GDM1 (cell line): ENCODE data around the gene CDH8.

Source experiments
- DNase-seq: peaks from one replicate; lab custom pipeline; 2025; lab: John Stamatoyannopoulos, UW

CDH8 gene

GRCh38 chr16:62036101-62036801 is at the start of gene CDH8:
CDH8 (minus strand) TSS chr16:62036438; CDS start chr16:62021403, 15,035 bp downstream.
- DNase-seq, result no peak

- DNase-seq, result no peak
Observed at GRCh38 chr16:62079236-62079635, 43.0 kb upstream of the CDH8 start.

GRCh38 chr16:62077998-62078397 is 41.8 kb upstream of the CDH8 start:
- no peak for DNase-seq

- DNase-seq, result no peak
Observed at GRCh38 chr16:62076886-62077285, 40.6 kb upstream of the CDH8 start.

- DNase-seq, result no peak
Observed at GRCh38 chr16:62068747-62069146, 32.5 kb upstream of the CDH8 start.

- DNase-seq, result no peak
Observed at GRCh38 chr16:62067981-62068380, 31.7 kb upstream of the CDH8 start.

- DNase-seq, result no peak
Observed at GRCh38 chr16:62067182-62067581, 30.9 kb upstream of the CDH8 start.

GRCh38 chr16:62066747-62067146 is 30.5 kb upstream of the CDH8 start:
- DNase-seq, result no peak

- no peak for DNase-seq
Observed at GRCh38 chr16:62064173-62064572, 27.9 kb upstream of the CDH8 start.

- DNase-seq, result no peak
Observed at GRCh38 chr16:62060089-62060488, 23.9 kb upstream of the CDH8 start.

GRCh38 chr16:62059527-62059926 is 23.3 kb upstream of the CDH8 start:
- DNase-seq, result no peak

GRCh38 chr16:62058412-62058811 is 22.2 kb upstream of the CDH8 start:
- no peak for DNase-seq

- no peak for DNase-seq
Observed at GRCh38 chr16:62051942-62052341, 15.7 kb upstream of the CDH8 start.

GRCh38 chr16:62050793-62051192 is 14.6 kb upstream of the CDH8 start:
- no peak for DNase-seq

- no peak for DNase-seq
Observed at GRCh38 chr16:62046801-62047200, 10.6 kb upstream of the CDH8 start.

- no peak for DNase-seq
Observed at GRCh38 chr16:62041401-62041800, 5.2 kb upstream of the CDH8 start.

- DNase-seq, result no peak
Observed at GRCh38 chr16:62038646-62039045, 2.4 kb upstream of the CDH8 start.

GRCh38 chr16:62038225-62038624 is 2.0 kb upstream of the CDH8 start:
- no peak for DNase-seq

- DNase-seq, result no peak
Observed at GRCh38 chr16:62036802-62037135, 531 bp upstream of the CDH8 start.

- DNase-seq, result no peak
Observed at GRCh38 chr16:62035115-62036092, 834 bp downstream of the CDH8 start.

- DNase-seq, result no peak
Observed at GRCh38 chr16:62034231-62035114, 1.8 kb downstream of the CDH8 start.

GRCh38 chr16:62033065-62033464 is 3.2 kb downstream of the CDH8 start:
- no peak for DNase-seq
